ENCODE data around the gene SUDS3. TPM values are rescaled to one million over a fixed set of nuclear protein-coding genes. Genes with fewer than 3 reads are reported as not detected.

Gene SUDS3, protein sequence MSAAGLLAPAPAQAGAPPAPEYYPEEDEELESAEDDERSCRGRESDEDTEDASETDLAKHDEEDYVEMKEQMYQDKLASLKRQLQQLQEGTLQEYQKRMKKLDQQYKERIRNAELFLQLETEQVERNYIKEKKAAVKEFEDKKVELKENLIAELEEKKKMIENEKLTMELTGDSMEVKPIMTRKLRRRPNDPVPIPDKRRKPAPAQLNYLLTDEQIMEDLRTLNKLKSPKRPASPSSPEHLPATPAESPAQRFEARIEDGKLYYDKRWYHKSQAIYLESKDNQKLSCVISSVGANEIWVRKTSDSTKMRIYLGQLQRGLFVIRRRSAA
- 18.4 TPM for total RNA-seq
- long read RNA-seq, full-length matches to known transcripts: 19 of 22 reads
- long read RNA-seq, partial matches to known transcripts: 0 of 22 reads
- long read RNA-seq, other reads (novel, unspliced or antisense): 3 of 22 reads

DNA sequence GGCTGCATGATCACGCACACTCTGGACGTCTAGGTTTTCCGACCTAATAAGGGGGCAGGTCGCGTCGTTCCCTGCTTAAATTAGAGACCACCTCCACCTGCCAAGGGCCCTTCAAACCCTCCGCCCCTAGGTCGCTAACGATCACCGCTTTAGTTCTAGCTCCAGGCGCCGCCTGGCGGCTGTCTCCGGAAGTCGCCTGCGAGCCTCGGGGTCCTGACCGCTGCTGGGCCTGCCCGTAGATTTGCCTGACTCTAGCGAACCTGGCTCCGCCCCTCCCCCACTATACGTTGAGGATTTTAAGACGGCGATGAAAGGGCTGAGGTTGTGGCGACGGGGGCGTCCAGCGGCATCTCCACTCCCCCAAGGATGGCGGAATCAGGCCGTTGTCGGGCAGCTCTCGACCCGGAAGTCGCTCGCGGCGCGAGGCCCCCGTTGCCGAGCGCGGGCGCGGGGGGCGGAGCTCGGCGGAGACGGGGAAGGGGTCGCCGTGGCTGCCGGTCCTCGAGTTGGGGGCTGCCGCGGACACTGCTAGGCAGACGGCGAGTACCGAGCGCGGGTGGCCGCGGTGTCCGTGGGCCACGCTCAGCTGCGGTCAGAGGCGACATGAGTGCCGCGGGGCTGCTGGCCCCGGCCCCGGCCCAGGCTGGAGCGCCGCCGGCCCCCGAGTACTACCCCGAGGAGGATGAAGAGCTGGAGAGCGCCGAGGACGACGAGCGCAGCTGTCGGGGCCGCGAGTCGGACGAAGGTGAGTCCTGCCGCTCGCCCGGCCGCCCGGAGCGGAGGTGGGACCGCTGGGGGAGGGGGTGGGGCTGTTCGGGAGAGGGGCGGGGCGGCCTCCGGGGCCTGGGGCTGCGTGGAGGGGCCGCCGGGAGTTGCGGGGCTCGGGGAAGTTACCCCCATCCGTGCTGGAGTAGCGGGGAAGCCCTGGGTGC, at the start of gene SUDS3:
SUDS3 (plus strand) TSS at position 467 of the 932 bp plus-strand sequence; CDS start at position 604, 137 bp downstream.
- intact Hi-C loops (cut with DNase I): loop anchor here (1.0 to 10.0 kb wide), 3 partner anchors 194 to 362 kb away; partner anchors contain the start of gene RFC5
- DNase-seq (ENCODE audit: missing footprints) (peak; percentile 97), ATAC-seq (peak; percentile 35)

DNA sequence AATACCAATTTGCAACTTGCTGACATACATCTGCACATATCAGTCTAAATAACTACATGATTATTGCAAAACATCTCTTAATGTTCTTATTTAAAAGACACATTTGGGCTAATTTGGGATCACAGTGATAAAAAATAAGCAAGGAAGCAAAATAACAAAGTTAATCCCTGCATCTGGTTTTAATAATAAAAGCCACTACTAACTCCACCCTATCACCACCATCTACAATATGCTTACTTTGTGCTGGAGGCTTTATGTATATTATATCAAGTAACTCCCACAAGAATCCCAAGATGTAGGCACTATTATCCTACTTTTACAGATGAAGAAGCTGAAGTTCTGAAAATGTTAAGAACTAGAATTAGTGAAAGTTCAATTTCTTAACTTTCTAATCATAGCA, 49.4 kb upstream of the SUDS3 start:
- intact Hi-C loops (cut with DNase I): no loop called here

DNA sequence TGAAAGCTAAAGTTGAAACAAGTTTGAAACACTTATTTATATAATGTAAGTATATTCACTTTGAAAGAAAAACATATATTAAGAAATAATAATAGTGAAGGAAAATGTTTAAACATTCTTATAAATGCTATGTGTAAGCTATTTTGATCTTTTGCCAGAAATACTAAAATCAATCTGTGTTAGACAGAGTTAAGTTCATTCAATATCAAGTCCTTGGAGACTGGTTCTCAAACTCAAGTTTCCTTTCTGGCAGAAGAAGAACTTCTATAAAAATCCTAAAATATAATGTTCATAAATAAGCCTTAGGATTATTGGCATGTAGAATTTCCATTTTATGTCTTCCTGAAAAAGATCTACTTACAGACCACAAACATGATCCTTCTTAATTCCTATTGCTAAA, 49.0 kb upstream of the SUDS3 start:
- ATAC-seq (no peak), DNase-seq (ENCODE audit: missing footprints) (no peak)
- intact Hi-C loops (cut with DNase I): no loop called here

More for the DNA sequence above, 49.4 kb upstream of the SUDS3 start:
- DNase-seq (ENCODE audit: missing footprints) (no peak), ATAC-seq (no peak)

- DNase-seq (ENCODE audit: missing footprints) (no peak), ATAC-seq (no peak)
- intact Hi-C loops (cut with DNase I): no loop called here
Observed at GRCh38 chr12:118328486-118329330, 47.6 kb upstream of the SUDS3 start.

- ATAC-seq: peak; percentile 57
- intact Hi-C loops (cut with DNase I): no loop called here
- no peak for DNase-seq (ENCODE audit: missing footprints)
Observed at GRCh38 chr12:118330421-118331018, 45.8 kb upstream of the SUDS3 start.

- intact Hi-C loops (cut with DNase I): no loop called here
- DNase-seq (ENCODE audit: missing footprints) (no peak), ATAC-seq (no peak)
Observed at GRCh38 chr12:118332511-118332910, 43.8 kb upstream of the SUDS3 start.

- intact Hi-C loops (cut with DNase I): no loop called here
- no peak for ATAC-seq
Observed at GRCh38 chr12:118334241-118334640, 42.1 kb upstream of the SUDS3 start.

GRCh38 chr12:118334939-118335567, 41.3 kb upstream of the SUDS3 start:
- intact Hi-C loops (cut with DNase I): no loop called here
- ATAC-seq (no peak), DNase-seq (ENCODE audit: missing footprints) (no peak)

More at GRCh38 chr12:118334241-118334640, 42.1 kb upstream of the SUDS3 start:
- DNase-seq (ENCODE audit: missing footprints): no peak

DNA sequence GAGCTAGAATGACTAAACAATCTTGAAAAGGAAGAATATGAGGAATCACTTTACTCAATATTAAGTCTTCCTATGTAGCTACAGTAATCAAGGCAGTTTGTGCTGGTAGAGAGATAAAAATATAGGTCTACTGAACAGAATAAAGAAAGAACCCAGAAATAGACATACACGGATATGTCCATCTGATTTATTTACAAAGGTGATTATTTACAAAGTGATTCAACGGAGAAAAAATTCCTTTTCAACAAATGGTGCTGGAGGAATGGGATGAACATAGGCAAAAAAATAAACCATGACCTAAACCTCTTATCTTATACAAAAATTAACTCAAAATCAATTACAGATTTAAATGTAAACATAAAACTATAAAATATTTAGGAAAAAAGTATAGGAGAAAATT, 40.2 kb upstream of the SUDS3 start:
- intact Hi-C loops (cut with DNase I): no loop called here
- ATAC-seq (no peak), DNase-seq (ENCODE audit: missing footprints) (no peak)

DNA sequence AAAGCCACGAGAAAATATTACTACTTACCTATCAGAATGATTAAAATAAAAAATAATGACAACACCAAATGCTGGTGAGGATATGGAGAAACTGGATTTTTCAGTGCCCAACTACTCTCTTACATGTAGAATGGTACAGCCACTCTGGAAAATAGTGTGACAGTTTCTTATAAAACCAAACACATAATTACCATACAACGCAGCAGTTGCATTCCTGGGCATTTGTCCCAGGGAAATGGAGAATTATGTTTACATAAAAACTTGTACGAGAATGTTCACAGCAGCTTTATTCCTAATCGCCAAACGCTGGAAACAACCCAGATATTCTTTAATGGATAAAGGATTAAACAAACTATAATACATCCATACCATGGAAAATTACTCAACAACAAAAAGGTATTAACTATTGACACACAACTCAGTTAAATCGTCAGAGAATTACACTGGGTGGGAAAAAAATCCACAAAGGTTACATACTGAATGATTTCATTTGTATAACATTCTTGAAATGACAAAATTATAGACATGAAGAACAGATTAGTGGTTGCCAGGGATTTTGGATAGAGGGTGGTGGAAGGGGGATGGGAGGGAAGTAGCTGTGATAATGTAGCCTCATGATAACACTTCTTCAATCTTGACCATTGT, 39.0 kb upstream of the SUDS3 start:
- intact Hi-C loops (cut with DNase I): no loop called here
- DNase-seq (ENCODE audit: missing footprints) (no peak), ATAC-seq (no peak)

GRCh38 chr12:118342090-118342489, 34.3 kb upstream of the SUDS3 start:
- DNase-seq (ENCODE audit: missing footprints) (no peak), ATAC-seq (no peak)
- intact Hi-C loops (cut with DNase I): no loop called here

DNA sequence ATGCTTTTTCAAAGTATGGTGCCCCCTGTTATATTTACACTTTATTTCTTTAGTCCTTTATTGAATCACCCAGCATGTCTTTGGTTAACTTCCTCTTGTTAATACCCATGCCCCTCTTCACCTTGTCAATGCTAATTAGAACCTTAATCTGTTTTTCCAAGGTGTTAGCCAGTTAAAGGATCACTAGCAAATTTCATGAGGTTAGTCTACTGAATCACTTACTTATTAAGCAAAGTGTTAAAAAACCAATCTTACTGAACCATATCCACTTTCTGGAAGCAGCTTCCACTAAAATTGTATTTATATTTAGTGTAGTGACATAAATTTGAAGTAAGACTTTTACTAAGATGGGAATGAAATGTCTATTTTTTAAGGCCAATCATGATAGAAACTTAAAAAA, 31.5 kb upstream of the SUDS3 start:
- intact Hi-C loops (cut with DNase I): no loop called here
- DNase-seq (ENCODE audit: missing footprints) (no peak), ATAC-seq (no peak)

DNA sequence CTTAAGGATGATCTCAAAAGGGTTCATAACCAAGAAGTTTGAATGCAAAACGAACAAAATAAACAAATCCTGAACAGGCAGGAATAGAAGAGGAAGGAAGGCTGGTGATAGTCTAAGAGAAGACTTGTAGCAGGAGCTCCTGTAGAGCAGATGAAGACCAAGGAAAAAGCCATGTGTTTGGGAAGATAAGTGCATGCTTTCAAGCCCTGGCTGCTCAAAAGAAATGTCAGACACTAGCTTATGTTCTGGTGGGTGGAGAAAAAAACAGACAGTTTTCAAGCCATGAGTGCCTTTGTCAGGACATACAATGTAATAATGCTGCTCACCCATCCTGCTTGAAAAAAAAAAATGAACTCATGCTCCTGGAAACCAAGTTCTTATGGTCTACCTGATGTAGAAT, 31.0 kb upstream of the SUDS3 start:
- intact Hi-C loops (cut with DNase I): no loop called here
- DNase-seq (ENCODE audit: missing footprints) (no peak), ATAC-seq (no peak)

- no peak for DNase-seq (ENCODE audit: missing footprints)
- no peak for ATAC-seq
- intact Hi-C loops (cut with DNase I): no loop called here
Observed at GRCh38 chr12:118346895-118347294, 29.5 kb upstream of the SUDS3 start.

GRCh38 chr12:118347916-118348315, 28.4 kb upstream of the SUDS3 start:
- intact Hi-C loops (cut with DNase I): no loop called here

DNA sequence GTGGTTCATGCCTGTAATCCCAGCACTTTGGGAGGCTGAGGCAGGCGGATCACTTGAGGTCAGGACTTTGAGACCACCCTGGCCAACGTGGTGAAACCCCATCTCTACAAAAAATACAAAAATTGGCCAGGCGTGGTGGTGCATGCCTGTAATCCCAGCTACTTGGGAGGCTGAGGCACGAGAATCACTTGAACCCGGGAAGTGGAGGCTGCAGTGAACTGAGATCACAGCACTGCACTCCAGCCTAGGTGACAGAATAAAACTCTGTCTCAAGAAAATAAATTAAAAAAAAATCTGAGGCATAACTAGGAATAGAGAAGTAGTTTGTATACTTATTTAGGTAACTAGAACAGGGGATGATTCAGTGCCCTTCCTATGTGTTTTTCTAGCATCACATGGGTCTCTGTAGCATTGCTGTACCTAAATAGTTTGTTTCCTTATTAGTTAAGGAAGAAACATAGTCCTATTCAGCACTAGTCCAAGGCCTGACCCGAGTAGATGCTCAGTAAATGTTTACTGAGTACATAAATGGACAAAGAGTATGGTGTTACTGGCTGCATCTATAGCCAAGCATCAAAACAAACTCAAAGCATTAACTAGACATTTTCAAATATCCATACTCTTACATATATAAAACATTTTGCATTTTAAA, 25.3 kb upstream of the SUDS3 start:
- DNase-seq (ENCODE audit: missing footprints) (no peak), ATAC-seq (no peak)
- intact Hi-C loops (cut with DNase I): no loop called here

More at GRCh38 chr12:118347916-118348315, 28.4 kb upstream of the SUDS3 start:
- ATAC-seq (no peak), DNase-seq (ENCODE audit: missing footprints) (no peak)

DNA sequence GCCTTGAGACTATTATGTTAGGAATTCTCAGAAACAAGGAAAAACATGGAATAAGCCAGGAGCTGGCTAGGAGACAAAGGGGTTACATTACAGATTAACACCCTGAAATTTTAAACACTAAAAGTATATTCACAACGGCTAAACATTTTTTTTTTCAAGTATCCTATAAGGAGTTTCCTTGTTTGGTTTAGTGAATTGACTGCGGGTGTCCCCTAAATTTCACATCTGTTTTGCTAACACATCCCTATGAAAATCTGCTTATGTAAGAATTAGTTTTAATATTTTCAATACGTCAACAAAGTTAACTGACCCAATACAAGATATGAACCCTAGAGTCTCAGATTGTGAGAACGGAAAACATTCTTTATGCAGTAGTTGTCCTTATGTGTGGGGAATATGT, 22.6 kb upstream of the SUDS3 start:
- intact Hi-C loops (cut with DNase I): no loop called here
- ATAC-seq: no peak
- DNase-seq (ENCODE audit: missing footprints): no peak

Measured in Right ventricle myocardium inferior (tissue), 1 donor.